DMS79 treated with DMSO at 0.1 percent for 48 hours (cell line): ENCODE data around the gene ZMAT3.
"Not testable (repeated sequence)": the region's sequence is repeated elsewhere in the genome, so short reads cannot be mapped to it uniquely, and the experiment has no call there.

ENCODE experiments used
- DNase-seq: peaks from one replicate; lab custom pipeline; 2025; lab: John Stamatoyannopoulos, UW

Gene ZMAT3, protein sequence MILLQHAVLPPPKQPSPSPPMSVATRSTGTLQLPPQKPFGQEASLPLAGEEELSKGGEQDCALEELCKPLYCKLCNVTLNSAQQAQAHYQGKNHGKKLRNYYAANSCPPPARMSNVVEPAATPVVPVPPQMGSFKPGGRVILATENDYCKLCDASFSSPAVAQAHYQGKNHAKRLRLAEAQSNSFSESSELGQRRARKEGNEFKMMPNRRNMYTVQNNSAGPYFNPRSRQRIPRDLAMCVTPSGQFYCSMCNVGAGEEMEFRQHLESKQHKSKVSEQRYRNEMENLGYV

DNA sequence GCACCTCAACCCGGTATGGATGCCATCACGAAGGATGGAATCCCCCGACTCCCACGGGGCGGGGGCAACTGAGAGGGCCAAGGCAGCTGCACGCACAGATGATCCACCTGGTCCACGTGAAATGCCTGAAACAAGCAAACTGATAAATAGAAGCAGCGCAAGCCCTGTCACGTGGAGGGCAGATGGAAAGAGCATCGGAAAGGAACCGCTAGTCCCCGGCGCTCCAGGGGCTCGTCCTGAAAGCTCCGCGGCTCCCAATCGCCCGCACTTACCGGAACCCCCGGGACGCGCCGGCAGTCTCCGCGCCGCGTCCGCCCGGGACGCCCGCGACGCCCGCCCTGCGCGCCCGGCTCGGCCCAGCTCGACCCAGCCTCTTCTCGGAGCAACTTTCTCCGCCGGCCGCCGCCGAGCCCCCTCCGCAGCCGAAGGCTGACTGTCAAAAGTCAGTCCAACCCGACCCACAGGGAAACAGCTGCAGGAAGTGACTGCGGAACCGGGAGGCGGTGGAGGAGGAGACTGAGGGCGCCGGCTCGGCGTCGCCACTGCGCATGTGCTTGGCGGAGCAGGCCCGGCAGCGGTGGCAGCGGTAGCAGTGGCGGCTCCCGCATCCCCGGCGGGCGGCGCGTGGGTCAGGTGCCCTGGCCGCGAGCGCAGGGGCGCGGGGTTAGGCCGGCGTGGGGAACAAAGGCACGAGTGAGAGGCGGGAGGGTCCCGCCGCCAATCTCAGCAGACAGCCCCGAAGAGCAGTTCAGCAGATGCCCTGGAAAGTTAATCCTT is at the start of gene ZMAT3:
TSS of gene ZMAT3 (minus strand) at position 487 of the 777 bp plus-strand sequence. CDS start 4,057 bp downstream, outside the sequence.
- peak; percentile 65 for DNase-seq

DNA sequence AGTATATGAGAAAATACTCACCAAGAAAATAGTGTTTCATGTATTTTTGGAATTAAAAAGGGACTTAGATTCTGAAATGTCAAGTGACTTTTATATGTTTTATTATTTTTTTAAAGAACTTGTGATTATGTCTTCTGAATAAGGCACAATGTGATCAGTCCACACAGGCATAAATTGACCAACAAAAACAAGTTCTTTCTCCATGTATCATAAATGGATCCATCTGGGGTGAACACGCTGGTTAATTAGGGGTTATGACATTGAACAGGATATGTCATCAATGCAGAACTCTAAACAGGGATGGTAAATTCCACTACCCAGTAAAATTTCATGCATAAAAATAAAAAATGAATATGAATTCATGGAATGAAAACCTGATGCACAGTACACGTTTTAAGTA is 45.2 kb upstream of the ZMAT3 start:
- DNase-seq, result no peak

DNA sequence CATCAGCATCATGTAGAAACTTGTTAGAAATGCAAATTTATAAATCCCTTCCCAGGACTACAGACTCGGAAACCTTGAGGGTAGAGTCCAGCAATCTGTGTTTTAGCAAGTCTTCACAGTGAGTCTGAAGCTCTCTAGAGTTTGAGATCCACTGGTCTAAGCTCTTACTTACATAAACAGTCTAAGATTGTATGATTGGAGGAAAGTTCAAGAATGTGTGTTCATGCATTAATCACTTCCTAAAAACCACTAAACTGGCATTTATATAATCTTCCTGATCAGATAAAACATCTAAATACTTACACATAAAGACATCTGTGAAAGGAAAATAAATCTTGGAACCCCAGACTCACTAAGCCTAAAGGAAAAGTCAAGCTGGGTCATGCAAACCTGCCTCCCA is 43.8 kb upstream of the ZMAT3 start:
- not testable (repeated sequence) for DNase-seq

DNA sequence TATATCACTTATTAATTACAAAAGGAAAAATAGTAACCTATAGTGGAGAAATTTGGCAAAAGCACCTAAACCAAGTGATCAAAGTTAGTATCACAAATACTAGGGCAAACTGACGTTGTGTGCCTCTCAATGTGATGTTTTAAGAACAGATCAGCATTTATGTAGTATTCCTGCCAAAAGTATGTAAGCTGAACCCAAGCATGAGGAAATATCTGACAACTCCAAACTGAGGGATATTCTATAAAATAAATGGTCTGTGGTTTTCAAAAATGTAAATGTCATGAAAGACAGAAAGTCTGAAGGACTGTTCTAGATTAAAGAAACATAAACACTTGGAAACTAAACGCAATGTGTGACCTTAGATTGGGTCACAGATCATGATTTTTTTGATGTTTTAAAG is 42.3 kb upstream of the ZMAT3 start:
- DNase-seq, result no peak

DNA sequence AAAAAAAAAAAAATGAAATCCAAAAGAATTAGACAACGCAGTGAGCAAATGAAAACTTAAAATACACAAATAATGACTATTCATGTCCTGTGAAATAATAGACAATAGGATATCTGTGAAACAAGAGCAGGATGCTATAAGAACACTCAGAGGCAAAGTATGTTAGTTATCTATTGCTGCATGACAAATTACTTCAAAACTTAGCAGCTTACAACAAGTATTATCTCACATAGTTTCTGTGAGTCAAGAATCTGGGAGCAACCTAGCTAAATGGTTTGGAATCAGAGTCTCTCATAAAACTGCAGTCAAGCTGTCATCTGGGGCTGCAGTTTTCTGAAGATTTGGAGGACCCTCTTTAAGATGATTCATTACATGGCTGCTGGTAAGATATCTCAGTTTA is 36.5 kb upstream of the ZMAT3 start:
- no peak for DNase-seq

DNA sequence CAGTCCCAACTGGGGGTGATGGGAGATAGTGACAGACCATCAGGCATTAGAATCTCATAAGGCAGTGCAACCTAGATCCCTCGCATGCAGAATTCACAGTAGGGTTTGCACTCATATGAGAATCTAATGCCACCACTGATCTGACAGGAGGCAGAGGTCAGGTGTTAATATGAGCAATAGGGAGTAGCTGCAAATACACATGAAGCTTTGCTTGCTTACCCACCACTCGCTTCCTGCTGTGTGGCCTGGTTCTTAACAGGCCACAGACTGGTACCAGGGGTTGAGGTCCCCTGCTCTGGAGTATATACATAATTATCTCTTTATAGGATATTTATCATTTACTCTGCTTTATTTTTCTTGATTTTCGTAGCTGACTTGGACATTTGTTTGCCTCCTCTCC is 36.0 kb upstream of the ZMAT3 start:
- DNase-seq, result no peak

DNA sequence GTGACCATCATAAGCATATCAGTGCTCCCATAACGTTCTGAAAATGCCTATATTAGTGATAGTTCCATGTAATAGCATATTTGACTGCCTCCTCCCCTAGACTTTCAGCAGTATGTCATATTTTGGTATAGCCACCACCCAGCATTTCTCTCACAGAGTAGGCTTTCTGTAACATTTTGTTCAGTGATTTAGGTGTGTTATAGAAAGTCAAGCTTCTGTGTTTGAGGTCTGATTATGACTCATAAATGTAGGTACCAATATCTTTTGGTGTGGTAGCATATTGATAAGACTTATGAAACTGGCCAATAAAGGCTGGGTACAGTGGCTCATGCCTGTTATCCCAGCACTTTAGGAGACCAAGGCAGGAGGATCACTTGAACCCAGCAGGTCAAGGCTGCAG is 34.3 kb upstream of the ZMAT3 start:
- no peak for DNase-seq

DNA sequence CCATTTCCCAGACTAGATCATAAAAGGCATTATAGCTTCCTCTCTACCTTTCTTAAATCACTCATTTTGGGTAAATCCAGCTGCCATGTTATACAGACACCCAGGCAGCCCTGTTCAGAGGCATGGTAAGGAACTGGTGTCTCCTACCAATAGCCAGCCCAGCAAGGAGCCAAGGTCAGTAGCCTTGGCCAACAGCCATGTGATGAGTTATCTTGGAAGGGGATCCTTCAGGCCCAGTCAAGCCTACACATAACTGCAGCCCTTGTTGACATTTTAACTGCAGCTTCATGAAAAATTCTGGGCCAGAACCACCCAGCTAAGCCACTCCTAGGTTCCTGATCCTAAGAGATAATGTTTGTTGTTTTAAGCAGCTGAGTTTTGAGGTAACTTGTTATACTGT is 29.0 kb upstream of the ZMAT3 start:
- no peak for DNase-seq

DNA sequence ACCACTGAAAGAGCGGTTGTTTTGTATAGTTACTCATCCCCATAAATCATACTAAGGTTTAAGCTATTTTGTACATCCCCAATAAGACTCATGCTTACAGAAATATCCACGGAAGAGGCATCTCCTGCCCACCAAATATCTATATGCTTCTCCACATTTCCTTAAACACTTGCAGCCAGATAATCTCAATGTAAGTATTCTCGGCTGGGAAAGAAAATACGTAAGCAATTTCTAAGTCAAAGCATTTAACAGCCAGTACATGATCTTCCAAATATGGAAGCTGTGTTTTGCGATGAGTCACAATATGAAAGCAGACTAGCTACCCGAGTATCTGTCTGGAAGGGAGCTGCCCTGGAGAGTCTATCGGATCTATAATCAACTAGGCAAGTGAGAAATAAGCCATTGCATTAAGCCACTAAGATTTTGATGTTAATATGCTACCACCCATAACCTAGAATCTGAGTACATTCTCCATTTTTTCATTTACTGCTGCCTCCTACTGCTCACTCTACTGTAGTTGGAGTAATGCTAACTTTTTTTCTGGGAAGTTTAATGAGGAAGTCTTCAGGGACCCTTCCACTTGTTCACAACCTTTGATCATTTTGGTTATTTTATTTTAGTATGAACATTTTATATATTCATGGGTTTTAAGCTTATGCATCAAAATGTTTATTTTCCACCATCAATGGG is 26.9 kb upstream of the ZMAT3 start:
- DNase-seq, result no peak

DNA sequence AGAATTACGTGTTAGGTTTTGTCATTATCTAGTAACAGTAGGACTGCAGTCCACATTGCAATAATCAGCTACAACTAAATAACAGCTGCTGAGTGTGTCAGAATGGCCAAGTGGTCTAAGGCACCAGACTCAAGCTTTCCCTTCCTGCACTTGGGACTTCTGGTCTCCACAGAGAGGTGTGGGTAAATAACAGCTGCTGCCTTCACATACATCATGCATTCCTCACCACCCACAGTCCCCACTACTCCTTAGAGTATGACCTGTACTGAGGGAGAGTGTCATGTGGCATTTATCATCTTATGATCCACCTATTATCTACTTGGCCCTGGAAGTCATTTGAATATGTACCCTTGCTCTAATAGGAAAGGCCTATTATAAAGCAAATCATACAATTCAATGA is 22.2 kb upstream of the ZMAT3 start:
- no peak for DNase-seq

DNA sequence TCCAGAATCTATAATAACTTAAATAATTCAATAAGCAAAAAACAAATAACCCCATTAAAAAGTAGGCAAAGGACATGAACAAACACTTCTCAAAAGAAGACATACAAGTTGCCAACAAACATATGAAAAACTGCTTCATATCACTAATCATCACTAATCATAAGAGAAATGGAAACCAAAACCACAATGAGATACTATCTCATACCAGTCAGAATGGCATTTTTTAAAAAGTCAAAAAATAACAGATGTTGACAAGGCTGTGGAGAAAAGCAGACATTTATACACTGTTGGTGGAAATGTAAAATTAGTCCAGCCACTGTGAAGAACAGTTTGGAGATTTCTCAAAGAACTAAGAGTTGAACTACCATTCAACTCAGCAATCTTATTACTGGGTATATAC is 19.5 kb upstream of the ZMAT3 start:
- no peak for DNase-seq

DNA sequence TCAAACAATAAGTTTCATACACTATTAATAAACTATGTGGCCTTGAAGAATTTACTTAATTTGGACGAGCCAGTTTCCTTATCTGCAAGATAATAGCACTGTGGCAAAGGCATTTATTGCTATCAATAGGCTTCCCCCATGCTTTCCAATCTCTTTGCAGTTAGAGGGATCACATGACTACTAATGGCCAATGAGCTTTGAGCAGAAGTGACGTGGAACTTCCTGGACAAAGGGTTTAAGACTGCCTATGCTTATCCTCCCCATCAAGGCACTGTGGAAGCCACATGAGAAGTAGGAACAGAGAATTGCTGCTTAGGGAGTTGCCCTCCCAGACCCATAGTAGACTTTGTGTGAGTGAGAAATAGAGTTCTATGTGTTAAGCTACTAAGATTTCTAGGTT is 16.7 kb upstream of the ZMAT3 start:
- no peak for DNase-seq

DNA sequence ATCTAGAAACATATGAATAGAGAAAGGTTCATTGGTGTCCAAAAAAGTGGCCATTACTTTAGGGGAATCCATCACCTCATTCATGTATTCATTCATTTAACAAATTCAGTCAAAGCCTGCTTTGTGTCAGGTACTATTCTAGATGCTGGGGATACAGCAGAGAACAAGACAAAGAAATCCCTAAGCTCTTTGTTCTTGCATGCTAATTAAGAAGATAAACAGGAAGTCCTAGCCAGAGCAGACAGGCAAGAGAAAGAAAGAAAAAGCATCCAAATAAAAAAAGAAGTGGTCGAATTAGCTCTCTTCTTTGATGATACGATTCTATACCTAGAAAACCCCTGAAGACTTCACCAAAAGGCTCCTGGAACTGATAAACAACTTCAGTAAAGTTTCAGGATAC is 12.4 kb upstream of the ZMAT3 start:
- DNase-seq, result no peak

DNA sequence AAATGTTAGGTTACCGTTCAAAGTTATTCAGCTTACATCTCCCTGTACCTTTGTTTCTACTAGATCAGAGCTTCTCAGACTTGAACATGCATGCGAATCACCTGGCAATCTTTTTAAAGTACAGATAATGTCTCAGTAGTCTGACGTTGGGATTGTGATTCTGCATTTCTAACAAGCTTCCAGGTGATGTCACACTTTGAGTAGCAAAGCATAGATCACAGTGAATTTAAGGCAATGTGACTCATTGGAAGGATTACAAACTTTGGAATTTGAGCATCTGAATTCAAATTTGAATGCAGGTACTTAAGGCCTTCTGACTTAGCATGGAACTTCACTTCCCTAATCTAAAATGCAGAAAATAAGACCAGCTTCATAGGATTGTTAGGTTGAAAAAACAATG is 10.8 kb upstream of the ZMAT3 start:
- DNase-seq, result no peak

DNA sequence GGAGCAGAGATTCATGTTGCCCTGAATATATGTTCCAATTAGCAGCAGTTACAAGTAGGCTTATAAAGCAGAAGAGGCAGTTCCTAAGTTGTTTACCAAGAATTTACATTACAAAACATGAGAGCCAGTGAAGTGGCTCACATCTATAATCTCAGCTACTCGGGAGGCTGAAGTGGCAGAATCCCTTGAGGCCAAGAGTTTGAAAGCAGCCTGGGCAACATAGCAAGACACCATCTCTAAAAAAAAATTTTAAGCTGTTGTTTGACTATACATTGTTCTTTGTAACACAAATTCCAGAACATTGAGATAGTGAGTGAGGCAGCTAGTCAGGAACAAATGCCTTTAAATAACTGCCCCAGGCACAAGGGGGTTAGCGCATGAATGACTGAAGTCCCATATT is 10.3 kb upstream of the ZMAT3 start:
- no peak for DNase-seq

DNA sequence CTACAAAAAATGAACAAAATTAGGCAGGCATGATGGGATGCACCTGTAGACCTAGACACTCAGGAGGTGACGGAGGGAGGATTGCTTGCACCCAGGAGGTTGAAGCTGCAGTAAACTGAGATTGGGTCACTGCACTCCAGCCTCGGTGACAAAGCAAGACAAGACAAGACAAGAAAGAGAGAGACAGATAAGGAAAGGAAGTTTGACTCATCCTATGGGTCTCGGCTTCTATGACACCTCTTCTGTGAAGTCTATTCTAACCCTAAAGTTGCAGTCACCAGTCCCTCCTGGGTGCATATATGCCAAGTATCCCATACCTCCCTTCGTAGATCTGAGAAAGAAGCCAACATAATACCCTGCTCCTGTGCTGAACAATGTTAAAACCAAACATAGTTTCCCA is 7.9 kb upstream of the ZMAT3 start:
- DNase-seq, result no peak

DNA sequence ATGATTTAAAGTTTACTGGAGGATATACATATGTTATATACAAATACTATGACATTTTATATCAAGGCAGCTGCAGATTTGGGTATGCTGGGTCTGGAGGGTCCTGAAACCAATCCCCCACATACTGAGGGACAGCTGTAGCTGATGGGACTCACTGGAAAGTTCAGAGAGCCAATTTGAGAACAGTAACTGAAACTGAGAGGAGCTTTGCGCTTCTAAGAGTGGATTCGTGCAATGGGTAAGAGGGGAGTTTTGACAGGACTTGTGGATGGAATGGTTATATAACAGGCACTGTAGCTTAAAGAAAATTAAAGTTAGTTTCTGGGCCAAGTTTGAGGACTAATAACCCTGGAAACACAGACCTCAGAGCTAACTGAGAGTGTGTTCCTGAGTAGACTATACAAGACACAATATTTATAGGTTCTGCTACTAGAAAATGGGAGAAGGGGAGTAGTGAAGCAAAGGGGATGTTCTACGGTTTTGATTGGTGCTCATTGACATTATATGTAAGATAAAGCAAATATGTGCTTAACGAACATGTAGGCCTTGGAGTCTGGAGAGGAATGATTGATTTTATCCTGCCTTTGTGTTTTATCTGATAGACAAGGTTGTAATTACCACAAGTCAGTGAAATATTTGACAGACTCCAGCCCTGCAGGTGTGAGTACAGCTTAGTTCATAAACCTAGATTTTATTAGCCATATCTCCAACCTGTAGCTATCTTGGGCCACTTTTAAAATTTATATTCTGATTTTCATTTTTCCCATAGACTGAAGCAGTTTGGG is 4.8 kb upstream of the ZMAT3 start:
- DNase-seq, result no peak

DNA sequence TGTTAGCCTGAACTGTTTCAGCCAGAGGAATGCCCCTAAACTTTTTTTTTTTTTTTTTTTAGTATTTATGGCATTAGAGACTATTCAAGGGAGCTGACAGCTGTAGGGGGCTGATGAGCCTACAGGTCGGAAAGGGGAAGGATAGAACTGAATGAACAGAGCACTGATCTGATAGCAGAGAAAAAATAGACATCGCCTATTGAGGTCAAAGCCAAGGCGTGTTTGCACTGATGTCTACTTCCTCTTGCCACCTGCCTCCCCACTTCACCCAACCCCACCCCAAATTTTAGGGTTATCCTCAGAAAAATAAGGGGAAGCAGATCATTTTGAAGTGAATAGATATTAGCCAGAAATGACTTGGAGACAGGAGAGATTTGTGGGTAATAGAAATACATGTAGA is 3.0 kb upstream of the ZMAT3 start:
- no peak for DNase-seq

DNA sequence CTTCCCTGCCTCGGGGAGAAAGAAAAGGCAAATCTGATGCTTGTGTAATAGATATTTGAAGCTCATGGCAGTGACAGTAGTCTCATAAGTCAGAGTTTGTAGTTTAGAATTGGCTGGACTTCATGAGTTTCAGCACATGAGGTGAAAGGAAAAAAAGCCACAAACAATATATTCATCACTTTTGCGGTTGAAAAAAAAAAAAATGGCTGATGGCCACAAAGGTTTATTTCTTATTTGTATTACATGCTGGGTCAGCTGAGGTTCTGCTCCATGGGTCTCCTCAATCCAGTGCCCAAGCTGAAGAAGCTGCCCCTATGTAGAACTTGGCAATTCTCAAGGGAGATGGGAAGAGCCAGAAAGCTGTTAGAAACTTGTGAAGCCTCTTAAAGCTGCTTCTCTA is 2.2 kb upstream of the ZMAT3 start:
- DNase-seq, result no peak

DNA sequence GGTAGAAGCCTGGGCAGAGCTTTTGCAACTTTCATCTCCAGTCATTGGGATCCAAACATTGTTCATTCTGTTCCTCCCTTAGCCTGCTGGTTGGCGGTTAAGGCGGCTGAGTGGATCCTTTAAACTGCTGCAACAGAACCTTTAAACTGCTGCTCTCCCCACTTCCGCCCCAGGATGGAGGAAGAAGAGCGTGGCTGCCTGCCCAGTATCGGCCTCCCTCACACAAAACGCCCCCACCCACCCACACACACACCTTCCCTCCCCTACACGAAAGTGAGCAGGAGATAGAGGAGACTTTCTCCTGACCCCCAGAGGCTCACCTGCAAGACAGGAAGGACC is 460 bp upstream of the ZMAT3 start:
- no peak for DNase-seq

DNA sequence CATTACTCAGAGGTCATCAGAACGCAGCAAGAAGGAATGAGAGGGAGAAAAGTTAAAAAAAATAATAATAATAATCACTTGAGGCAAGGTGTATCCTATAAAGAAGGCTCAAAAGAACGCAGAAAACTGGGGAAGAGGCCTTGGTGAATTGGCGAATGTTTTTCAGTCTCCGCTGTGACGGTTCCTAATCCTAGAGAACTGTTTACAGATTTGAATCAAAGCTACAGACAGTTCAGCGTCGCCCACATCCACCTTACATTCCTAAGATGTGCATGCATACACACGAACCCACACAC is 634 bp downstream of the ZMAT3 start:
- DNase-seq, result no peak

DNA sequence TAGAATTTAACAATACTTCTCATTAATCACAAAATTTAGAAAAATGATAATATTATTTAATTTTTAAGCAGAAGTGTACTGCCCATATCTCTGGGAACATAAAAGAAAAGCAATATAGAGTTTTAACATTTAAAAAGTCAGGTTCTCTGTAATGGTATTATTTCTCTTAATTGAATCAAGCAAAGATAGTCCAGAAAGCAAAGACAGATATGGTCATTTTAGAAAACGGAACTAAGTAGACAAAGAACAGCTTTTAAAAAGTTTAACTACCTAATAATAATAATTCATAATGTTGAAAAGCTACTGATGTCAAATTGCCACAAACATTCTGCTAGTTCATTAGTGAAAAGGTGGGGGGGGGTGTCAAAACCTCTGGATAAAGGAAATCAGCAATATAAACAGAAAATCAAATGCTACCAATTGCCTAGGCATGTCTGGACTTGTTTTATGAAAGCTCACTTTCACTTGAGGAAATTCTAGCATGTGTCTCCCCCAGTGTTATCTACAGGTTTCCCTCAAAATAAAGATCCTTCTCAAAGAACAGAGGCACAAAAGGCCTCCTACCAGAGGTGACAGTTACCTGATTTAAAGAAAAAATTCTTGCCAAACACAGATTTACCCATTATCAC is 1.7 kb downstream of the ZMAT3 start:
- DNase-seq, result no peak
